Mesenteric fat pad (tissue), 1 donor: ENCODE measurements around the gene KCNJ15. TPM values are rescaled to one million over a fixed set of nuclear protein-coding genes. Genes with fewer than 3 reads are reported as not detected.
A peak's percentile ranks its signal among the peaks of the same experiment; 100 is the strongest.

Experiments
- DNase-seq: peaks from one replicate; pipeline ENCODE4 v3.0.0-alpha.2; 2020; ENCODE audit warnings: low spot score
- total RNA-seq: library from RNA; stranded (reverse); fragmentation: NEBNext Ultra II Directional; extraction: Animal tissue kit (Norgen Biotek cat#: 25700); gene quantifications from one replicate; pipeline ENCODE4 v1.2.1, GENCODE V29; 2021
- donor health status: DM: yes; HTN: yes; CAD: no.

The KCNJ15 gene
- total RNA-seq, 1 donor from 2014 or later, result 7.6 TPM

- DNase-seq, result no peak
These were observed 95.9 kb downstream of the KCNJ15 start for GRCh38 chr21:38352536-38353219.

- DNase-seq, result no peak
These were observed 97.4 kb downstream of the KCNJ15 start for GRCh38 chr21:38354231-38354630.

GRCh38 chr21:38354746-38355145 is 98.0 kb downstream of the KCNJ15 start:
- no peak for DNase-seq

GRCh38 chr21:38355353-38355752 is 98.6 kb downstream of the KCNJ15 start:
- DNase-seq, result no peak

GRCh38 chr21:38355992-38356781 is 99.4 kb downstream of the KCNJ15 start:
- DNase-seq, result peak; percentile 93

Other genes with a start within 250 kb of the KCNJ15 start
- 37.4 TPM for gene ERG, start 241.5 kb downstream of the KCNJ15 start, total RNA-seq